GM10847 (cell line): ENCODE measurements around the gene KRT77.

Experiments
- POLR2A ChIP-seq: IDR thresholded peaks from 2 replicates; pipeline ENCODE4 v1.6.1; 2011; ENCODE audit not compliant: insufficient read length; ENCODE audit errors: extremely low read depth

KRT77 gene

GRCh38 chr12:52645120-52645761 is 58.1 kb downstream of the KRT77 start:
- no peak for TF ChIP-seq POLR2A

- TF ChIP-seq POLR2A: no peak
These were observed 59.3 kb downstream of the KRT77 start for GRCh38 chr12:52644078-52644415.

GRCh38 chr12:52643233-52644077 is 59.9 kb downstream of the KRT77 start:
- no peak for TF ChIP-seq POLR2A

- no peak for TF ChIP-seq POLR2A
These were observed 61.9 kb downstream of the KRT77 start for GRCh38 chr12:52641468-52641867.
